GM23248 (cell line): ENCODE data around the gene MYOM3. TPM values are rescaled to one million over a fixed set of nuclear protein-coding genes. Genes with fewer than 3 reads are reported as not detected.

Experiments used
- DNase-seq: peaks from one replicate; pipeline ENCODE4 v3.0.0-alpha.2; 2015
- H2AFZ ChIP-seq: fragments of 200-600 bp; sonication (generic); 2 replicates; pipeline ENCODE4 v1.6.1; 2016; ENCODE audit warnings: antibody characterized with exemption
- H3F3A ChIP-seq: fragments of 200-600 bp; sonication (generic); 2 replicates; pipeline ENCODE4 v1.6.1; 2016; ENCODE audit warnings: mild to moderate bottlenecking, antibody characterized with exemption, mixed run types; ENCODE audit not compliant: insufficient read depth
- H3K27ac ChIP-seq: fragments of 200-600 bp; sonication (generic); 2 replicates; pipeline ENCODE4 v1.5.1; 2016; ENCODE audit warnings: mild to moderate bottlenecking
- H3K27me3 ChIP-seq: fragments of 200-600 bp; sonication (generic); replicated peaks from 2 replicates; pipeline ENCODE4 v1.6.1; 2016; ENCODE audit warnings: mild to moderate bottlenecking; ENCODE audit not compliant: insufficient read depth
- H3K36me3 ChIP-seq: fragments of 200-600 bp; sonication (generic); 2 replicates; pipeline ENCODE4 v1.6.1; 2016; ENCODE audit warnings: low read depth, mild to moderate bottlenecking
- H3K4me1 ChIP-seq: fragments of 200-600 bp; sonication (generic); 2 replicates; pipeline ENCODE4 v1.6.1; 2016; ENCODE audit warnings: mild to moderate bottlenecking; ENCODE audit not compliant: insufficient read depth
- H3K4me2 ChIP-seq: fragments of 200-600 bp; sonication (generic); one replicate; pipeline ENCODE4 v1.6.1; 2016; ENCODE audit warnings: mild to moderate bottlenecking; ENCODE audit not compliant: unreplicated experiment
- H3K4me3 ChIP-seq: fragments of 200-600 bp; sonication (generic); 2 replicates; pipeline ENCODE4 v1.5.1; 2016; ENCODE audit warnings: mild to moderate bottlenecking
- H3K79me2 ChIP-seq: fragments of 200-600 bp; sonication (generic); 2 replicates; pipeline ENCODE4 v1.6.1; 2016; ENCODE audit warnings: mild to moderate bottlenecking; ENCODE audit not compliant: insufficient read depth
- H3K9ac ChIP-seq: fragments of 200-600 bp; sonication (generic); 2 replicates; pipeline ENCODE4 v1.6.1; 2016; ENCODE audit warnings: mild to moderate bottlenecking
- H3K9me2 ChIP-seq: fragments of 200-600 bp; sonication (generic); 2 replicates; pipeline ENCODE4 v1.6.1; 2016; ENCODE audit warnings: mixed run types, mild to moderate bottlenecking, moderate library complexity; ENCODE audit not compliant: insufficient read depth
- H3K9me3 ChIP-seq: fragments of 200-600 bp; sonication (generic); one replicate; pipeline ENCODE4 v1.6.1; 2017; ENCODE audit warnings: low read depth
- H4K20me1 ChIP-seq: fragments of 200-600 bp; sonication (generic); 2 replicates; pipeline ENCODE4 v1.6.0; 2016; ENCODE audit not compliant: insufficient read depth
- EZH2 ChIP-seq: fragments of 200-600 bp; sonication (generic); IDR thresholded peaks from 2 replicates; pipeline ENCODE4 v1.6.1; 2018; ENCODE audit warnings: antibody characterized with exemption, mild to moderate bottlenecking; ENCODE audit not compliant: insufficient read depth, poor library complexity, severe bottlenecking
- EZH2phosphoT487 ChIP-seq: fragments of 200-600 bp; sonication (generic); IDR thresholded peaks from 2 replicates; pipeline ENCODE4 v1.6.1; 2018; ENCODE audit warnings: antibody characterized with exemption, moderate library complexity, mild to moderate bottlenecking, low read depth; ENCODE audit not compliant: insufficient read depth
- WGBS, 2 experiments: methylation state at CpG; one replicate each; pipeline ENCODE4 v1.1.6; 2015 to 2017; ENCODE audit warnings: low lambda C conversion rate in 2 of 2, low coverage in 1 of 2; ENCODE audit errors: missing lambda C conversion rate in 2 of 2; 5-methylcytosine and 5-hydroxymethylcytosine counted together
- in situ Hi-C: fragments of 300-500 bp; cut with MboI; formaldehyde crosslinking; loops from 2 replicates; pipeline ENCODE4 v1.15.0; 2020
- polyA plus RNA-seq: library from polyadenylated mRNA; unstranded; fragments of >200 nt; fragmentation: Nextera tagmentation; extraction: Ambion mirVana; gene quantifications from 2 replicates; pipeline ENCODE4 v1.2.1, GENCODE V29; 2016
- total RNA-seq: library from RNA; depleted of rRNA; stranded (reverse); fragments of >200 nt; shearing (Covaris generic); gene quantifications from 2 replicates; pipeline ENCODE4 v1.2.3, GENCODE V29; 2014

Gene MYOM3
- total and polyA plus RNA-seq, 2 experiments from 2014 or later: 1.2 to 1.4 TPM

DNA sequence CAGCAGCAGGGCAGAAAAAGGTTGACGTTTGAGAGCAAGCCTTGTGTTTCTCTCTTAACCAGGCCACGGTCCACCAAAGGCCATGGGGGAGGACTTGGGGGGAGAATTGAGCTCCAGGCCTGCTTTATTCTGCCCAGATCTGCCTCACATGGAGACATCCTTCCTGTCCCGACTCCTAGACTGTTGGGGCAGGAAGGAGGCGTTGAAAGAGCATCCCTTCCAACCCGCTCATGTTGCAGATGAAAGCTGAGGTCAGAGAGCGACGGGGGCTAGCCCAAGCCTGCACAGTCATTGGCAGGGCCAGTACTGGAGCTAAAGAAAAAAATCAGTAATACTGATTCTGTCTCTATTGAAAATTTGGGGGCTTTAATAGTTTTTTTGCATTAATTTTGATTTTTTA lies 46.6 kb downstream of the MYOM3 start:
- no peak for DNase-seq
- H3K27ac ChIP-seq: no peak overlapping the region
- no peaks in the 10 kb centered on the region for H4K20me1 ChIP-seq
- TF ChIP-seq EZH2 (no peak), EZH2phosphoT487 (no peak)
- H3K4me1 ChIP-seq: no peaks in the 10 kb centered on the region
- no peak overlapping the region for H3K9ac ChIP-seq
- H3K4me3 ChIP-seq: no peak overlapping the region
- no peaks in the 10 kb centered on the region for H3K36me3 ChIP-seq
- no peak overlapping the region for H3K4me2 ChIP-seq
- in situ Hi-C loops: no loop called here
- no peaks in the 10 kb centered on the region for H3K79me2 ChIP-seq
- 86% methylated on average over 7 of the region's 7 CpGs for WGBS, 2 experiments
- no peaks in the 10 kb centered on the region for H3F3A ChIP-seq
- H3K9me2 ChIP-seq: no peaks in the 10 kb centered on the region
- no peak overlapping the region for H2AFZ ChIP-seq
- no peaks in the 10 kb centered on the region for H3K27me3 ChIP-seq
- H3K9me3 ChIP-seq: no peaks in the 10 kb centered on the region

DNA sequence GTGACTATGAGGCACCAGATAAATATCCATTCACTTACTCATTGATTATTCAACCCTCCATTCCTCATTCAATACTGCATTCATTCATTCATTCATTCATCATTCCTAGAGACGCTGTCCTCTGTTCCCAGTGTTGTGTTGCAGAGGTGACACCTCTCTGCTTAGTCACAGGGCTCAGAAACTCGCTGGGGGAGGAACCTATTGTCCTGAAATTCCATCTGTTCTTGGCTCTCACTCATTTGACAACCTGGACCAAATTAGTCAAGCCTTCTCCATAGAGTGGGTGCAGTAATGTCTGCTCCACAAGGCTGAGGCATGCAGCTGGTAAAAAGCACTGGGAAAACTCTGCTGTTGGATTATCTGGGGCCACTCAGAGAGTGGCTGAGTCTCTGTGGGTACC lies 49.7 kb downstream of the MYOM3 start:
- no peak overlapping the region for H3K4me2 ChIP-seq
- TF ChIP-seq EZH2phosphoT487 (no peak), EZH2 (no peak)
- no peaks in the 10 kb centered on the region for H4K20me1 ChIP-seq
- H2AFZ ChIP-seq: no peak overlapping the region
- 51 to 58% methylated on average over 2 of the region's 2 CpGs for WGBS, 2 experiments
- no peak overlapping the region for H3K4me3 ChIP-seq
- no peaks in the 10 kb centered on the region for H3K79me2 ChIP-seq
- no peaks in the 10 kb centered on the region for H3F3A ChIP-seq
- H3K27me3 ChIP-seq: no peaks in the 10 kb centered on the region
- H3K36me3 ChIP-seq: no peaks in the 10 kb centered on the region
- no peaks in the 10 kb centered on the region for H3K4me1 ChIP-seq
- H3K9me2 ChIP-seq: no peaks in the 10 kb centered on the region
- no peak overlapping the region for H3K9ac ChIP-seq
- H3K27ac ChIP-seq: no peak overlapping the region
- DNase-seq: no peak
- H3K9me3 ChIP-seq: no peaks in the 10 kb centered on the region
- in situ Hi-C loops: no loop called here

DNA sequence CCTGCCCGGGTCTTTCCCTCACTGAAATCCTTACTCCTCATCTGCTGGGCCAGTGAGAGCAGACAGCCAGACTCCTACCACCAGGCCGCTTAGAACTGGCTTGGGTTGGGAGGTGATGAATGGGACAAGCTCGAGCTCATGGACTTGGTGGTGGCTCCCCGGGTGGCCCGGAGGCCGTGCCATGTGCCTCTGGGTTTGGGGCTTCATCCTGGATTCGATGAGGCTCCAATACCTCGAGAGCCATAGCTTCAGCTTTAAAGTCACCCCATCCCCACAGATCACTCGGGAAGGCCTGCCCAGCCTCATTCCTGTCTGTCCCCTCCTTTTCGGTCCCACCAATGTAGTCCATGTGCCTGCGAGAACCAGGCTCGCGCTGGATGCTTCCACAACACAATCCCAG lies 51.5 kb downstream of the MYOM3 start:
- Histone ChIP-seq H3K4me2 (no peak overlapping the region), H4K20me1 (no peaks in the 10 kb centered on the region), H3K27ac (no peak overlapping the region), H3K9me2 (no peaks in the 10 kb centered on the region), H3K27me3 (no peaks in the 10 kb centered on the region), H3K4me1 (no peaks in the 10 kb centered on the region), H3K9me3 (no peaks in the 10 kb centered on the region), H3K36me3 (no peaks in the 10 kb centered on the region), H3F3A (no peaks in the 10 kb centered on the region), H3K9ac (no peak overlapping the region), H2AFZ (no peak overlapping the region), H3K79me2 (no peaks in the 10 kb centered on the region), H3K4me3 (no peak overlapping the region)
- in situ Hi-C loops: no loop called here
- no peak for DNase-seq
- 77 to 83% methylated on average over 13 of the region's 13 CpGs for WGBS, 2 experiments
- TF ChIP-seq EZH2phosphoT487: no peak
- TF ChIP-seq EZH2: no peak

DNA sequence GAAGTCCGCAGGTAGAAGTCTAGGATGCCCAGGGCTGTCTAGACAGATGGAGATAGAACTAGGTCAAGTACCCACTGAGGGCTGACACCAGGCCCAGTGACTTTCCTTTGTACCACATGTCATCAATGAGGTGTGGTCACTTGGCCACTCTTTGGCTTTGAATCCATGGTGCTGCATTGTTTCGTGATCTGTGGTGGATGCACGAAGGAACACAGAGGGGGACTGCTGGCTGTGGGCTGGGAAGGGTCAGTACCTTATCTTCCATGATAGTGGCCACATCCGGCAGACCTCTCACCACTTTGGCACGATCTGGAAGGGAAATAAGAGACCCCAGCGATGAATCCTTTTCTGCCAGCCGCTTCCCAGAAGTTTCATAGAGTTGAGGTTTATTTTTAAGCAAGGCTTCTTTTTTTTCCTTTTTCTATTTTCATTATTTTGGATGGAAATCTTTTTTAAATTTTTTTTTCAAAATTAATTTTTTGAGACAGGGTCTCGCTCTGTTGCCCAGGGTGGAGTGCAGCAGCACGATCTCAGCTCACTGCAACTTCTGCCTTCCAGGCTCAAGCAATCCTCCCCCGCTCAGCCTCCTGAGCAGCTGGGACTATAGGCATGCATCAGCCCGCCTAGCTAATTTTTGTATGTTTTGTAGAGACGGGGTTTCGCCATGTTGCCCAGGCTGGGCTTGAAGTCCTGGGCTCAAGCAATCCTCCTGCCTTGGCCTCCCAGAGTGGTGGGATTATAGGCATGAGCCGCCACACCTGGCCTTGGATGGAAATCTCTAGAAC lies 53.1 kb downstream of the MYOM3 start:
- WGBS, 2 experiments: 83 to 86% methylated on average over 14 of the region's 14 CpGs
- Histone ChIP-seq H3K9me2 (no peaks in the 10 kb centered on the region), H3K9me3 (no peaks in the 10 kb centered on the region), H3K4me2 (no peak overlapping the region), H3K4me1 (no peaks in the 10 kb centered on the region), H2AFZ (no peak overlapping the region), H3F3A (no peaks in the 10 kb centered on the region), H4K20me1 (no peaks in the 10 kb centered on the region), H3K4me3 (no peak overlapping the region), H3K9ac (no peak overlapping the region), H3K36me3 (no peaks in the 10 kb centered on the region), H3K27ac (no peak overlapping the region), H3K79me2 (no peaks in the 10 kb centered on the region), H3K27me3 (no peaks in the 10 kb centered on the region)
- in situ Hi-C loops: no loop called here
- DNase-seq: no peak
- TF ChIP-seq EZH2 (no peak), EZH2phosphoT487 (no peak)
